HG03159 (cell line): ENCODE measurements around the gene MARK2.

Experiments used
- ATAC-seq: cut with Tn5 transposase; IDR thresholded peaks from one replicate; pipeline ENCODE4 v1.9.1; 2021; ENCODE audit warnings: mild to moderate bottlenecking, moderate library complexity; ENCODE audit not compliant: unreplicated experiment

The MARK2 gene

GRCh38 chr11:63829823-63830489 is 9.0 kb upstream of the MARK2 start:
- no peak for ATAC-seq

- ATAC-seq: no peak
Measured at GRCh38 chr11:63831326-63831725, 7.6 kb upstream of the MARK2 start.

- ATAC-seq: no peak
Measured at GRCh38 chr11:63832336-63832735, 6.6 kb upstream of the MARK2 start.

GRCh38 chr11:63833048-63833447 is 5.9 kb upstream of the MARK2 start:
- no peak for ATAC-seq

DNA sequence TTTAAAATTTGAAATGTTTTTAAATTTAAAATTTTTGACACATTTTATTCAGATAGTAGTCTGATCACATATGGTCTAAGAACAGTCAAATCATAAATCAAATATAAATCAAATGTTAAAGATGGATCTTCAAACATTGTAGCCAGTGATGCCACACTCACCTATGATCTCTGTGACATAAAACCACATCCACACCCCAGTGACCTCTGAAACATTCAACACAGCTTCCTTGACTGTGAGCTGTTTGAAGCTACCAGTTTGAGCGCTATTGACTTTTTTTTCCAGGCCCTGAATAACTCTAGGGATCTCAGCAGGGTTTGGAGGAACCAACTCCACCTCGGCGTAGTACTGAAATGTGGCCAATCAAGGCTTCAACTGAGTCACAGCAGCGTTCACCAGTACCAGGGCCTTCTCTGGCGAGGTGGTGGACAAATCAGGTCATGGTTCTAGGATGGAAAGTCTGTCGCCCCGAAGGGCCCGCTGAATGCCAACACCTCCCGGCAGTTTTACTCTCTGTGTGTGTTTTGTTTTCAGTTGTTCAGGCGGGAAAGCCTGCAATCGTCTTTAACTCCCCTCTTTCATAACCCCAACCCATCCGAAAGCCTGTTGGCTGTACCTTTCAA is 4.3 kb upstream of the MARK2 start:
- no peak for ATAC-seq

DNA sequence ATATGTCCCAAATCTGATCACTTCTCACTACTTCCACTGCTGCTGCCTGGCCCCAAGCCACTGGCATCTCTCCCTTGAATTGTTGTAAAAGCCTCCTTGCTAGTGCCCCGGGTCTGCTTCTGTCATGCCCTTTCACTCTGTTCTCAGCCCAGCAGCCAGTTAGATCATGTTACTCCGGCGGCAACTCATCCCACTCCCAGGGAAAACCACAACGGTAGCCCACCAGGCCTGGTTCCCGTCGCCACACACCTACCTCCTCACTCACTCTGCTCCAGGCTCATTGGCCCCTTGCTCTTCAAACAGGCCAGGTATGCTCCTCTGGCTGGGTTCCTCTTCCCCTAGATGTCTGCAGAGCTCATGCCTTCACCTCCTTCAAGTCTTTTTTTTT is 3.8 kb upstream of the MARK2 start:
- ATAC-seq: no peak

DNA sequence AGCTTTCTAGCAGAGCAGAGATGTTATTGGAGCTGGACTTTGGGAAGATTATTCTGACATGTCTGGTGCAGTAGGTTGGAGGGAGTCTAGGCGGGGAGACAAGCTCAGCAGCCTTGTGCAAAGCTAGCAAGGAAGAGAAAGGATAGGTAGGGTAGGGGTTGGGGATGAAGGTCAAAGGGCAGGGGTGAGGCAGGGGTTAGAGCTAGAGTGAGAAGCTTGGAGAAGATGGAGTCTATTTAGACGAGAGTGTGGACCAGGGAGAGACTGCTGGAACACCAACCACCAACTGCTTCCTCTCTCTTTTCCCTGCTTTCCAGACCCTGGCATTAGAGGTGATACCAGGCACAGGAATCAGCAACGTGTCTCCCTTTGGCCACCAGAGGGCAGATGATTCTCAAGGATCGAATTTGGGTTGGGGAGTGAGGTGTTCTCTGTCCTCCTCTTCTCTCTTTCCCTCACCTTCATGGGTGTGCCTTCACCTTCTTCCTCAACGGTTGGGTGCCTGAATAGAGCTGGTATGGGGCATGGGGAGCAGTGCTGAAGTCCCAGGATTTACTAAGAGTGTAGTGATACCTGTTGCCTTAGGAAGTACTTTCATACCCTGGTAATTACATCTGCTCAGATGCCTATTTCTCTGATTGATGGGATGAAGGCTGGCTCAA is 1.8 kb upstream of the MARK2 start:
- ATAC-seq: no peak

DNA sequence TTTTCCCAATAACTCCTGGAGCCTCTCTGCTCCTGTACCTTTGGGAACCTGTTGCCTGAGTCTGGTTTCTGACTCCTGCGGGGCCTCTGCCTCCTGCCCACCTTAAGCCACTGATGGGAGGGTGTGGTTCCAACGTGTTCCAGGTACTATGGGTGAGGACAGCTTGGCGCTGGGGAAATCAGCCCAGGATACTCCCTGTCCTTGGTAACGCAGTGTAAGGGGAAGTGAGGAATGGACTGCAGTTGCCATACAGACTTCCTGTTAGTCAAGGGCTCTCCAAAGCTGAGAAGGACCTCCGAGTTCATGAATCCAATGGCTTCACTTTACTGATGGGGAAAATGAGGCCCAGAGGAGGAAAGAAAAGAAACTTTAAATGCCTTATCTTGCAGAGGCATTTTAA is 1.2 kb upstream of the MARK2 start:
- ATAC-seq: no peak

- ATAC-seq: peak; percentile 66
Measured at GRCh38 chr11:63838150-63838677, 696 bp upstream of the MARK2 start.

DNA sequence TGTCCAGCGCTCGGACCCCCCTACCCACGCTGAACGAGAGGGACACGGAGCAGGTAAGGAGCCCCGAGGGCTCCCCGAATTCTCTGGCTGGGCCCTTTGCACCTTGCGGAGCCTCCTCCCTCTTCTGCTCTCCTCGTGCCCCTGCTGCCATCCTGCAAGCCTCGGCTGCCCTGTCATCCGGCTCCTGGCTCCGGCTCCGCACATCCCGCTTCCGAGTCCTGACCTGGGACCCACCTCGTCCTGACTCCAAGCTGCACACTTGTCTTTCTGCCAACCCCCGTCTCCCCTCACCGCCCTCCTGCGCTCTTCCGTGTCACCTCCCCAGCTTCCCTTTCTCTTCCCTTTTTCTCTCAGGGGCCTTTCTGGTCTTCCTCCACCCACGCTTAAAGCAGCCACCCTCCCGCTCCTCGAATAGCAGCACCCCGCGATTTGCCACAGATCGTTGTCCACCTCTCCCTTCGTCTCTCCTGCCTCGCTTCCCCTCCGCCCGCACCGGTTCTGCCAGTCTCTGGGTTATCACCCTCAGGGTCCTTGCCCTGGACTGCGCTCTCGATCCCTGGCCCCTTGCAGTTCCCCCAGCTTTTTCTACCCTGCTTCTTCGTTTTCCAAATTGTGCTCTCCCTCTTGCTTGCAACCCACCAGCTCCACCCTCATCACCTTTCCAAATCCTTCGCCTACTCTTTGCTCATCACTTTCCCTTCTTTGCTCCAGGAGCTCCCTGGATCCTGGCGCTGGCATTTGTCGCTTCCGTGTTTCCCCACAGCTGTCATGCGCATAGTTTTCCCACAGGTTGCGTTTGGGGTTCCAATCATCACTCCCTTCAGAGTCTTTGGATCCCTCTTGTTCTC is 822 bp downstream of the MARK2 start:
- ATAC-seq: no peak

GRCh38 chr11:63840356-63841060 is 1.6 kb downstream of the MARK2 start:
- ATAC-seq: no peak

GRCh38 chr11:63841554-63841953 is 2.6 kb downstream of the MARK2 start:
- no peak for ATAC-seq

- ATAC-seq: no peak
Measured at GRCh38 chr11:63843041-63843440, 4.1 kb downstream of the MARK2 start.

- ATAC-seq: no peak
Measured at GRCh38 chr11:63844836-63845235, 5.9 kb downstream of the MARK2 start.

GRCh38 chr11:63845303-63845702 is 6.4 kb downstream of the MARK2 start:
- ATAC-seq: no peak

GRCh38 chr11:63845911-63846310 is 7.0 kb downstream of the MARK2 start:
- no peak for ATAC-seq

GRCh38 chr11:63846897-63847296 is 8.0 kb downstream of the MARK2 start:
- no peak for ATAC-seq

DNA sequence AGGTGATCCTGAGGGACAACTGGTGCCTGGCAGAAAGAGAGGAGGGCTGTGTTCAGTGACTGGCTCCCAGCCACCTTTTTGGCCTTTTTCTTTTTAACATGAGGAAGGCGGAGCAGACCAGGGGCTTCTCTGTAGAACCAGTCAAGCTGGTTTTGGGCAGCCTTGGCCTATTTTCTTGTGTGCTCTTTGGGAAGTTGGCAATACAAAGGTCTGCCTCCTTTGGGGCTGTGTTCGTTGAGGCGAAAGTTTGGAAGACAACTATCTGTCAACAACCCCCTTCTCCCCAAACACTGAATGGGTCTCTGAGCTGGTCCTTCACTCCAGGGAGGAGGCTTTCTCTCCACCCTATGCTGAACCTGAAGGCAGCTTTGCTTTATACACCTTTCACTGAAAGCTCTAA is 8.5 kb downstream of the MARK2 start:
- no peak for ATAC-seq

DNA sequence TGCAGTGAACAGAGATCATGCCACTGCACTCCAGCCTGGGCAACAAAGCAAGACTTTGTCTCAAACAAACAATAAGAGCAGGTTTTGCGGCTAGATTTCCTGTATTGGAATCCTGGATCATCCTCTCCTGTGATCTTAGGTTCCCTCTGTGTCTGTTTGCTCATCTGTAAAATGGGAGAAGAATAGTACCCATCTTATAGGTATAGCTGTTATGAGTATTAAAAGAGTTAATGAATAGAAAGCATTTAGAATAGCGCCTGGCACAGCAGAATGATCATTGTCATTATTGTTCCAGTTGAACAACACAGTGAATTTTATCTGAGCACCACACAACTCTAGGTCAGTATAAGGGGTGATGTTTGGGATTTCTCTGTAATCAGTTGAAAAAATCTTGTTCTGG is 10.8 kb downstream of the MARK2 start:
- ATAC-seq: no peak

DNA sequence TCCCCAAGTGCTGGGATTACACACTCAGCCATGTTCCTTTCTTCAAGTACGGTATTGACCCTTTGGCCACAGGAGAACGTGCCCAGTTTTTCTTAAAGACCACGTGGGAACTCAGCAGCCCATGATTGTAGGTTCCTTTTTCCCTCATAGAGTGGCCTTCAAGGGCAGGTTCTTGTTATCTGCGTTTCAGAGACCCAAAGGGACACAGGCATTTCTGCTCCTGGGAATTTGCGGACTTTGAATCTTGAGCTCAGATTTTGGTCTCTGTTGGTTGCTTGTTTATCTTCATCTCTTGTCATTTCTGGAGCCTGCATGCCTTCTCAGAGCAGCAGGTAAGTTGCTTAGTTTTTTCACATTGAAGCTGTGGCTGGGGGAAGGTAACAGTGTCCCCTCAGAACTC is 12.0 kb downstream of the MARK2 start:
- ATAC-seq: no peak

DNA sequence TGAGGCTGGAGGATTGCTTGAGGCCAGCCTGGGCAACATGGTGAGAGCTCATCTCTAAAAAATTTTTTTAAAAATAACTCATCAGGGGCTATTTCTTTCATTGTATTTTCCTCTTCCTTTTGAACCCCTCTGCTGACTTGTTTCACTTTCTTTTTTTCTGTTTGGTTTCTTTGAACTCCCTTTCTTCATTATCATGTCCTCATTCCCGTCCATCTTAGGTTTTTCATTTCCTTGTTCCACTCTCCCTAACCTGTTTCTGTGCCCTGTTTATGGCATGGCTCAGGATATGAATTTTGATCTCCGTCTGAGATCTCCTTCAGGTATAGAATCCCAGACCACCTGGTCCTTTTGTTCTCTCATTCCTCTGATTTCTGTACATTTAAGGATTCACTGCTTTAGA is 12.5 kb downstream of the MARK2 start:
- ATAC-seq: no peak
